GM18502 (cell line): ENCODE data around the gene SKI.

Source experiments
- ATAC-seq: cut with Tn5 transposase; IDR thresholded peaks from one replicate; pipeline ENCODE4 v1.9.1; 2021; ENCODE audit warnings: mild to moderate bottlenecking; ENCODE audit not compliant: unreplicated experiment, poor library complexity

The SKI gene

DNA sequence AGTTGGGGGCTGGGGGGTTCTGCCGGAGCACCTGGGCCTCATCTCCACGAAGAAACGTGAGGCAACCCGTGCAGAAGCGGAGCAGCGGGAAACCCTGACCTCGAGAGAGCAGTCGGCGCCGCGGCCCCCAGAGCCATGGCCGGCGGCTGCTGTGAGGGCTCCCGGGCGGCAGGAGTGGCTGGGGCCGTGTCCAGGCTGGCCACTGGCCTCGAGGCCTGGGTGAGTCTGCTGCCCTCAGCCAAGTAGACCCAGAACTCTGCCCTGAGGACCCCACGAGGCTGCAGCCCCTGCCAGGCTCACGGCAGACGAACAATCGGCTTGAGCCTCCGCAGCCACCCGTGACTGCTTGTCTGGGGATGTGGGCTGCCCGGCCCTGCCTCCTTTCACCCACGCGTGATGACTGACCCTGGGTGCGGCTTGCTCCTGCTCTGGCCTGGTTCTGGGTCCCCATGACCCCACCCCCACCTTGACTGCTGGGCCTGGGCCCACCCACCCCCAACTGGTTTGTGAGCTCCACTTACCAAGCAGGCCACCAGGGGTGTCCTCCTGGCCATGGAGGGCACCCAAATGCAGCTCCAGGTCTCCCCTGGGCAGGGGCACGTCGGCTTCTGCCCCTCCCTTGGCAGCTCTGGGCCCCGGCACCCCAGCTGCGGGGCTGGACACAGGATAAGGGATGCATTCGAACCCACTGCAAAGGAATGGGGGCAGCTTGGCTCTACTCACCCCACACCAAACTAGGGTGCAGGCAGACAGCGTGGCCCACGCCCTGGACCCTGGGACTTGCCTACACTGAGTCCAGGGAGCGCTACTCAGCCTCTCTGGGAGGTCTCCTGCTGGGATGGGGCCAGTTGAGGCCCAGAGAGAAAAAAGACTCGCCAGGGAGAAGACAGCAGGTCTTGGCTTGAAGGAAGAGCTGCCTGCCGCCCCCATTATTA is 129.1 kb downstream of the SKI start:
- ATAC-seq: no peak

- ATAC-seq: no peak
Observed at GRCh38 chr1:2358072-2358471, 130.0 kb downstream of the SKI start.

DNA sequence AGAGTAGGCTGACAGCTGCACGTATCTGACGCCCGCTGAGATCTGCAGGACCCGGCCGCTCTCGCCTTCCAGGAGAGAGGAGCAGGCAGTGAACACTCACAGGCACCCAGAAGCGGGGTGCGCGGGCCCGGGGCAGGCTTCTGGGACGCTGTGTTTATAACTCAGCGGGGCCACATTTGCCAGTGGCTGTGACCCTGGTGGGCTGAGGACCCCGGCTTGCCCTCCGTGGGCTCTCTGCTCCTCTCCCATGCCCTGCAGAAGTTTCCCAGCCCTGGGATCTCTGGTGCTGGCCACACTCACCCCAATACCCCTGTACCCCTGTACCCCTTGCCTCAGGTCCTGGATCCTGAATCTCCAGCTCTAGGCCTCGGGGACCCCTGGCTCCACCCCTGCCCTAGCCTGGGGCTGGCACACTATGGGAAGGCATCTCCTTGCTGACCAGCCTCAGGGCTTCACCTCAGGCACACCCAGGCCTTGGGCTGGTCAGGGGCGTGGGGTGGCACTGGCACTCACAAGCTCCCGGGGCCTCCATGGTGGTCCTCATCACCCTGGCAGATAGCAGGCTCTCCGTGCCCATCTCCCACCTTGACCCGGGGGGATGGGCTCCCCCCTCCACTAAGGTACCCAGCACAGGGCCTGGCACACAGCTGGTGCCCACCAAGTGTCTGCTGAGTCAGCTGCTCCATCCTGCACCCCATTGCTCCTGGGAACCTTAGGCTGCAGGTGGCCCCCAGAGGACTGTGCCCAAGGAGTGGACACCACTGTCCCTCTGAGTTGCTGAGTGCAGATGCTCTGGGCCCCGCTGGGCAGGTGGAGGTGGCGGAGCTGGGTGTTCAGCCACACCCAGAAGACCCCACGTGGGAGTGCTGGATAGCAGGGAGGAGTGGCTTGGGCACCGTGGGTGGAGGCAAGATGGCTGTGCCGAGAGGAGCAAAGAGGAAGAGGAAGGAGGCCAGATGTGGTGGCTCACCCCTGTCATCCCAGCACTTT is 130.8 kb downstream of the SKI start:
- no peak for ATAC-seq
